GM19035 (cell line): ENCODE results near the gene LCE7A.

Experiments used
- ATAC-seq: cut with Tn5 transposase; IDR thresholded peaks from one replicate; pipeline ENCODE4 v1.9.1; 2021; ENCODE audit not compliant: unreplicated experiment

LCE7A gene

DNA sequence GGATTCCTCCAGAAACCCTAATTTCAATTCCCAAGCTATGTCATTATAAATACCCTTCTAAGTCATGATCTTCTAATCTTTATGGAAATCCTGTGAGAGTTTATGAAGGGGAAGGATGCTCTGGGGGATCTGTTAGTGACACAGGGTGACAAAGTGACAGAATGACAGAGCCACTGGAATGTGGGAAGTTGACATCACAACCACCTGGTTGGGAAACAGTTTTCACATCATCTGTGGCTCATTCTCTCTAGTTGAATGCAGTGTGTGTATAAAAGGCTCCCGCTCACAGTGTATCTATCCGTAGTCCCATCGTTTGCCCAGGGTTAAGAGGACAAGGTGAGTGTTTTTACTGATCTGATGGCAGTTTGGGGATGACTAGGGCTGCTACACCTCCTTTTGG, at the start of gene LCE7A:
Gene LCE7A, plus strand, starts transcription at position 301 of the 400 bp plus-strand sequence. CDS start 702 bp downstream, outside the sequence.
- ATAC-seq = no peak

GRCh38 chr1:152811050-152811449, 48.7 kb upstream of the LCE7A start:
- ATAC-seq = no peak

GRCh38 chr1:152811671-152812070, 48.1 kb upstream of the LCE7A start, which contains the start of gene LCE1B:
Gene LCE1B (plus strand): TSS chr1:152811971. CDS start chr1:152812447, 476 bp downstream.
- no peak for ATAC-seq

DNA sequence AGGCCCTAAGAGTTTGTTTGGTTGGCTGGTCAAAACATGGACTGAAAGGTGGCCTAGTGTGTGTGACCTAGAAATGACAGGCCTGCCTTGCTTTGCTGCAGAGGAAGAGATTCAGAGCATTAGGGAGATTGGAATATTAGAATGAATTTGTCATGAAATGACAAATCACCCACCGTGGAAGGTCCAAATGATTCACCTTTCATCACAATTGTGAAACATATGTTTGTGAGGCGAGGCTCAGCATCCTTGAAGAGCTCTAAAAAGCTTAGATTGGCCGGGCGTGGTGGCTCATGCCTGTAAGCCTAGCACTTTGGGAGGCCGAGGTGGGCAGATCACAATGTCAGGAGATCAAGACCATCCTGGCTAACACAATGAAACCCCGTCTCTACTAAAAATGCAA, 42.5 kb upstream of the LCE7A start:
- no peak for ATAC-seq

DNA sequence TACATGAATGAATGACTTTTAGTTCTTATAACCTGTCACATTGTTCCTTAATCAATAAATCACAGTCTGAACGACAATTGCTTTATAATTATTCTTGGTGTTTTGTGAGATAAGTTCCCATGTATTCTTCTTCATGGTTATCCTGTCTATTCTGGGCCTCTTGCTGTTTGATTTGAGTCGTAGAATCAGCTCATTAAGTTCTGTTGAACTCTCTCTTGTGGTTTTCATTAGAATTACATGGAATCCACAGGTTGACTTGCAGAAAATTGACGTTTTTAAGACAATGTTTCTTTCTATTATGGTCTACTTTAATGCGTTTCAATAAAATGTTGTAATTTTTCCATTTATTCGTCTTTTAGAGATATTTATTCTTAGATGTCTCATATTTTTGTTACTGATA, 36.5 kb upstream of the LCE7A start:
- no peak for ATAC-seq

DNA sequence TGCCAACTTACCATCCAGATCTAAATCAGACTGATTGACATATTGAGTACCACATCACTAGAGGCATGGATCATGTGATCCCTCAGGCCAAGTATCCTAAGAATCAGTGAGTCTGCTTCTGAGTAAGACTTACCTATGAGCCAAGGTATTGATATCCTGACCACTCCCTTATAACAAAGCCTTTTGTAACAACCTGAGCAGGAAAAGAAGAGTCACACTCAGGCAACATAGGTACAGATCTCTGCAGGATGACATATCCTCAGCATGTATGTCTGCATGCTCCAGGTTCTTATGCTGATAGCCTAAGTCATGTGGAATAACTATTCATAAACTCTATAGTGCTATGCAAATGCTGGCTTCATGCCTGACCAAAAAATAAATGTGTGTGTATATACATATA, 34.8 kb upstream of the LCE7A start:
- ATAC-seq = no peak

DNA sequence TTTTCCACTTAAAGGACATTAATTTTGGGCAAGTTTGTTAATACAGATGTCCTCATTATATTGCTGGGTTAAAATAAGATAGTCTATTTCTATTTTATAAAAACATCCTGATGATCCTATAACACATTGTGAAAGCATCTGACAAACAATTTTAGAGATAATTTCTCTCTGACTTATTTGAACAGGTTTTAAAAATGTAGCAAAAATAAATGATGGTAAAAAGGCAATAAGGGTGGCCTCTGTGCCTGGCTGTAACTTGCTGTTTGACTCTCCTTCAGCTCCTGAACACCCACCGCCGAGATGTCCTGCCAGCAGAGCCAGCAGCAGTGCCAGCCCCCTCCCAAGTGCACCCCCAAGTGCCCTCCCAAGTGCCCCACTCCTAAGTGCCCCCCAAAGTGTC, 32.6 kb upstream of the LCE7A start, which contains the start of gene LCE1A:
Gene LCE1A, plus strand, starts transcription at position 301 of the 400 bp plus-strand sequence. Its CDS starts 0 bp downstream, at position 301.
- ATAC-seq = no peak

DNA sequence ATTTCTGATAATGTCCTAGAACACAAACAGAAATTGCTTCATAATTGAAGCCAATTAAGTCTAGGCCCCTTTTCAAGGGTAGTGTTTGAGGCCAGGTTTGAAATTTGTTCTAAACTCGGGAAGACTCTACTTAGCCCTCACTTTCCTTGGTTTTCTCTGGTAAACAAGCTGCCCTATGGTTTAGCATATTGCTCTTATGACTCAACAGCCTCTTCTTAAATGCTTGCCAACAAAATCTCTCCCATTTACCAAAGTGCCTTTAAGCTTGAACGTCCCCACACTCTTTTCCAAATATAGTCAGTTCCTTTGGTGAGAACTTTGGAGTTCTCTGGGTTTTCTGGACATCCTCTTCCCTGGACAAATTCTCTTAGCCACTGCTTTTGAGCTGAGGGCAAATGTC, 22.9 kb upstream of the LCE7A start:
- no peak for ATAC-seq

DNA sequence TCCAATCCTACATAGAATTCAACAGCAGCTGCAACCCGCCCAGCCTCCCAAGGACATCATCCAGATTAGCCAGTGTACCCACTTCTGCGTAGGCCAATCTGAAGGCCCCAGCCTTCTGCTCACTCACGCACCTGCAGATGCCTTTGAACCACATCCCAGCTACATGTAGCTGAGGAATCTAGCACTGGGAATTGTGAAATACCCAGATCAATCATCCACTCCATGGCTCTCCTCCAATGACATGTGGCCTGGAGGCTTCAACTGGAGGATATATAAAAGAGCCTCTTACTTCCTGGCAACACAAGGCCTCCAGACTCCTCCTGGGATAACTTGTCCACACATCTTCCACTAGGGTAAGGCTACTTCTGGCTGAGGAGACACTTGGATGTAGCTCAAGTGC, 17.2 kb upstream of the LCE7A start, which contains the start of gene LCE6A:
Gene LCE6A, plus strand, starts transcription at position 301 of the 400 bp plus-strand sequence. CDS start 665 bp downstream, outside the sequence.
- no peak for ATAC-seq

GRCh38 chr1:152855661-152856060, 4.1 kb upstream of the LCE7A start:
- no peak for ATAC-seq

GRCh38 chr1:152858062-152858461, 1.7 kb upstream of the LCE7A start:
- ATAC-seq = no peak

- ATAC-seq = no peak
Observed at GRCh38 chr1:152860129-152860528, 333 bp downstream of the LCE7A start.

GRCh38 chr1:152861374-152861773, 1.6 kb downstream of the LCE7A start:
- no peak for ATAC-seq

DNA sequence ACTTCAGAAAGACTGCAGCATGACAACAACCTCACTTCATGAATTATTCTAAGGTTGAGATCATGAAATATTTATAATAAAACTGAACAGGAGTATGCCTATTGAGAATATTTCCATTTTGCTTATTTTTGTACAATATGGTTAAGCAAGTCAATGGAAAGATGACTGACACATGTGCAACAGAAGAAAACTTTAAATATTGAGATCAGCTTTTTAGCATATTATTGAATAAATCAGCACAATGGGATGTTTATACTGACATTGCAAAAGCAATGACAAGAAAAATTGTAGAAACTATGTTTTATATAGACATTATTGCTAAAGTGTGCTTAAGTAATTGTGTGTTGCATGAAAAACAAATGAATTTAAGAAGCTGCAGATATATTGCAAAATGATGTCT, 4.6 kb downstream of the LCE7A start:
- no peak for ATAC-seq

- ATAC-seq = no peak
Observed at GRCh38 chr1:152866321-152866720, 6.5 kb downstream of the LCE7A start.

- ATAC-seq = peak; percentile 54
Observed at GRCh38 chr1:152869808-152870419, 10.1 kb downstream of the LCE7A start.

- peak; percentile 30 for ATAC-seq
Observed at GRCh38 chr1:152870831-152871730, 11.3 kb downstream of the LCE7A start.

DNA sequence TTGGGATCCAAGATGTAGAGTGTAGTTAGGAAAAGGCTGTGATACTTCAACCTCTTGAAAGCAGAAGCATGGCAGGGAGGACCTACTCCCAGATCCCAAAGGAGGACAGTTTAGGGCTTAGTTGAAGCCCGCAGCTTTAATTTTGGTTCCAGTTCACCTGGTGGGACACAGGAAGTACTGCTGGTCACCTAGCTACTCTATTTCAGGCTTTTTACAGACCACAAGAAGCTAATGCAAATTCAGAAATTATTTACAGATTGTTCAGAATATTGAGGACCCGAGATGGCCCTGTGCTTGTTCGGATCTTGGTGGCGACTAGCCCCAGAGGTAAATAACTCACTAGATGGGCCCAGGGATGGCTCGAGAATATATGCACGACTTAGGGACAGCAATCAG, 11.9 kb downstream of the LCE7A start:
- ATAC-seq = peak; percentile 62

GRCh38 chr1:152873495-152873894, 13.7 kb downstream of the LCE7A start:
- no peak for ATAC-seq

DNA sequence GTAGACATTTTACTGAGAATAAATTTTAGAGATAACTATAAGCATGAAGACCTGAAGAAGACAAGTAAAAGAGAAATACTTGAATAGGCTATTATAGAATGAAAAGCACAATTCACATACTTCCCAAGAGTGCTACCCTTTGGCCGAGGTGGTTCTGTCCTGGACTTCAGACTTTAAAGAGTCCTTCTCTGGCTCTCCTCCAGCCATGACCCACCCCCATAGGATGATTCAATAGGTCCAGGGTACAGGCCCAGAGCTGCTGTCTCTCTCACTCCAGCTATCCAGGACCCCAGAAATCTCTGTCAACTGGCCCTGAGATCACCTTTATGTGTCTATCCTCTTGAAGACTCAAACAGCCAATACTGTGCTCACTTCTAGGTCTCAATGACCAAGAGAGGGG, 17.0 kb downstream of the LCE7A start:
- ATAC-seq = no peak

- ATAC-seq = no peak
Observed at GRCh38 chr1:152878042-152878441, 18.2 kb downstream of the LCE7A start, which contains the start of gene SMCP. Gene SMCP (plus strand): TSS chr1:152878322. CDS start chr1:152884423, 6,101 bp downstream.
